ENCODE data around the gene DKK3. TPM values are rescaled to one million over a fixed set of nuclear protein-coding genes. Genes with fewer than 3 reads are reported as not detected.
A peak's percentile ranks its signal among the peaks of the same experiment; 100 is the strongest.

Gene DKK3
- polyA plus RNA-seq, 3 donors = not detected

DNA sequence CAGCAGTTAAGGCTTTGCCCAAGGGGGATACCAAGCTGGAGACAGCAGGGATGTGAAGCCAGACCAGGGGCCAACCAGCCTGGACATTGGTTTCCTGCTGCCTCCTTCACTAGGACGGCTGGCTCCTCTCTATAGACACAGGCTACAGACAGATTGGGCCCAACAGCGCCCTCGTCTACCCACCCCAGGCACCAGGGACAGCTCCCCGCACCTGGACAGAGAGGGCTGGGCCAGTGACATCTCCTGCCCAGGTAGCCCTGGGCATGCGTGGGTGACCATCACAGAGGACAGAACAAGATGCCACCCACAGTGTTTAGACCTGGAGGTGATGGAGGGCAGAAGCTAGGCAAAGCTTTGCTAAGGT lies 1.2 kb downstream of the DKK3 start:
- H3K27ac Mint-ChIP-seq = no peak overlapping the region
- peaks cover 59 to 71% of the 10 kb centered on the region in 2 donors for H3K27me3 ChIP-seq (ENCODE audit: control insufficient read depth in 2 of 2, insufficient read depth in 2 of 2, low read length in 2 of 2)
- H3K9ac ChIP-seq (ENCODE audit: insufficient read depth, low read length, poor library complexity, severe bottlenecking) = no peak overlapping the region
- TF ChIP-seq, protein P1, sequence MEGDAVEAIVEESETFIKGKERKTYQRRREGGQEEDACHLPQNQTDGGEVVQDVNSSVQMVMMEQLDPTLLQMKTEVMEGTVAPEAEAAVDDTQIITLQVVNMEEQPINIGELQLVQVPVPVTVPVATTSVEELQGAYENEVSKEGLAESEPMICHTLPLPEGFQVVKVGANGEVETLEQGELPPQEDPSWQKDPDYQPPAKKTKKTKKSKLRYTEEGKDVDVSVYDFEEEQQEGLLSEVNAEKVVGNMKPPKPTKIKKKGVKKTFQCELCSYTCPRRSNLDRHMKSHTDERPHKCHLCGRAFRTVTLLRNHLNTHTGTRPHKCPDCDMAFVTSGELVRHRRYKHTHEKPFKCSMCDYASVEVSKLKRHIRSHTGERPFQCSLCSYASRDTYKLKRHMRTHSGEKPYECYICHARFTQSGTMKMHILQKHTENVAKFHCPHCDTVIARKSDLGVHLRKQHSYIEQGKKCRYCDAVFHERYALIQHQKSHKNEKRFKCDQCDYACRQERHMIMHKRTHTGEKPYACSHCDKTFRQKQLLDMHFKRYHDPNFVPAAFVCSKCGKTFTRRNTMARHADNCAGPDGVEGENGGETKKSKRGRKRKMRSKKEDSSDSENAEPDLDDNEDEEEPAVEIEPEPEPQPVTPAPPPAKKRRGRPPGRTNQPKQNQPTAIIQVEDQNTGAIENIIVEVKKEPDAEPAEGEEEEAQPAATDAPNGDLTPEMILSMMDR (IDR thresholded peaks at IDR 0.05) = no peak
- no peak overlapping the region for H2AFZ ChIP-seq (ENCODE audit: insufficient read depth, low read depth, low read length, poor library complexity, severe bottlenecking)
- peaks cover 3 to 4% of the 10 kb centered on the region in 2 donors for H3K36me3 Mint-ChIP-seq
- intact Hi-C loops (cut with micrococcal nuclease) = no loop called here
- no peak overlapping the region for H3K4me3 ChIP-seq (replicated peaks in 1 of 3; ENCODE audit: low read depth in 2 of 3, low read length in 3 of 3)
- H3K9me3 ChIP-seq (replicated peaks in 1 of 2; ENCODE audit: control insufficient read depth in 1 of 2, insufficient read depth in 1 of 2, low read length in 2 of 2) = peaks cover 0 to 28% of the 10 kb centered on the region in 2 donors
- H3K27ac ChIP-seq (ENCODE audit: low read depth in 1 of 2, low read length in 2 of 2) = no peak overlapping the region
- no peaks in the 10 kb centered on the region for H4K20me1 ChIP-seq (ENCODE audit: insufficient read depth, low read length)
- DNase-seq = no peak
- H3K79me2 ChIP-seq (ENCODE audit: insufficient read depth, low read length) = no peaks in the 10 kb centered on the region
- peaks cover 61 to 77% (median 70%) of the 10 kb centered on the region in 3 donors for H3K27me3 Mint-ChIP-seq (ENCODE audit: low read depth in 3 of 3)
- peak overlapping the region in 1 of 2 donors; percentile 75 for H3K4me3 Mint-ChIP-seq
- H3K4me1 Mint-ChIP-seq = peaks cover 5% of the 10 kb centered on the region
- 100% methylated on average over 1 of the region's 5 CpGs for WGBS (ENCODE audit: insufficient coverage)
- H3K4me2 ChIP-seq (replicated peaks; ENCODE audit: extremely low read depth, low read length, poor library complexity, severe bottlenecking) = no peak overlapping the region
- no peaks in the 10 kb centered on the region for H3K4me1 ChIP-seq (ENCODE audit: control insufficient read depth in 1 of 2, insufficient read depth in 2 of 2, low read length in 2 of 2)
- H3K36me3 ChIP-seq (replicated peaks in 1 of 2; ENCODE audit: control insufficient read depth in 1 of 2, insufficient read depth in 2 of 2, low read length in 2 of 2) = no peaks in the 10 kb centered on the region
- peaks cover 0 to 23% (median 10%) of the 10 kb centered on the region in 7 donors for H3K9me3 Mint-ChIP-seq

DNA sequence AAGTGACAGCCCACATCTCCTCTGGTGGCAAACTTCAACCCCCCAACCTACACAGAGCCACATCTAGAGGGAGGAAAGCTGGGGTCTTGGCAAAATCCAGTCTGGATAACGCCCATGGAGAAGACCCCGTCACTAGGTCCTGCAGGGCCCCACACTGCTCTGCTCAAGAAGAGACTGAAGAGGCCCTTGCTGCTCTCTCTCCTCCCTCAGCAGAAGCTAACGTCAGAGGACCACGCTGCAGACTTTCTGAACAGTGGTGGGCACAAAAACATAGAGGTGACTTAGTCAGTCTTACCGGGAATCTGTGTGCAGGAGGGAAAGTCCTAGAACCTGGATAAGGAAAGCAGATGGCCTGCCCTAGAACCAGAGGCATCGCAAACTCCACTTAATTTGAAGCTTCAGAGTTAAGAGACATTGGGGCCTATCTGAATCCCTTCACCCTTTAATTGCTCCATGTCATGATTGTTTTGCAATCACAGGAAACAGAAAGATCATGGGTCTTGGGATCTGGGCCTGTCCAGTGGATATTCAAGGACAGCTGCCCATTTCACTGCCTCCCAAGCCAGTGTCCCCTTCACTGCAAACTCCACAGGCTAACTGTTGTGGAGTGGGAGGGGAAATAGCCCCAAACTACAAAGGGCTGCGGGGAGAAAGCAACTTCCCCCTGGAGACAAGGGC lies 1.7 kb downstream of the DKK3 start:
- no peaks in the 10 kb centered on the region for H3K4me1 ChIP-seq (ENCODE audit: control insufficient read depth in 1 of 2, insufficient read depth in 2 of 2, low read length in 2 of 2)
- WGBS (ENCODE audit: insufficient coverage) = 97% methylated on average over 5 of the region's 7 CpGs
- no peak overlapping the region for H3K27ac ChIP-seq (ENCODE audit: low read depth in 1 of 2, low read length in 2 of 2)
- H4K20me1 ChIP-seq (ENCODE audit: insufficient read depth, low read length) = no peaks in the 10 kb centered on the region
- intact Hi-C loops (cut with micrococcal nuclease) = no loop called here
- no peaks in the 10 kb centered on the region for H3K36me3 ChIP-seq (replicated peaks in 1 of 2; ENCODE audit: control insufficient read depth in 1 of 2, insufficient read depth in 2 of 2, low read length in 2 of 2)
- no peak for DNase-seq
- H3K9me3 Mint-ChIP-seq = peaks cover 0 to 23% (median 10%) of the 10 kb centered on the region in 7 donors
- H3K27me3 Mint-ChIP-seq (ENCODE audit: low read depth in 3 of 3) = peaks cover 56 to 72% (median 68%) of the 10 kb centered on the region in 3 donors
- no peak overlapping the region for H3K4me2 ChIP-seq (replicated peaks; ENCODE audit: extremely low read depth, low read length, poor library complexity, severe bottlenecking)
- no peak overlapping the region for H3K27ac Mint-ChIP-seq
- H3K9ac ChIP-seq (ENCODE audit: insufficient read depth, low read length, poor library complexity, severe bottlenecking) = no peak overlapping the region
- peaks cover 5% of the 10 kb centered on the region for H3K4me1 Mint-ChIP-seq
- peaks cover 0 to 28% of the 10 kb centered on the region in 2 donors for H3K9me3 ChIP-seq (replicated peaks in 1 of 2; ENCODE audit: control insufficient read depth in 1 of 2, insufficient read depth in 1 of 2, low read length in 2 of 2)
- H3K4me3 ChIP-seq (replicated peaks in 1 of 3; ENCODE audit: low read depth in 2 of 3, low read length in 3 of 3) = no peak overlapping the region
- TF ChIP-seq, protein P1 (IDR thresholded peaks at IDR 0.05) = no peak
- peaks cover 3 to 4% of the 10 kb centered on the region in 2 donors for H3K36me3 Mint-ChIP-seq
- H3K79me2 ChIP-seq (ENCODE audit: insufficient read depth, low read length) = no peaks in the 10 kb centered on the region
- H3K27me3 ChIP-seq (ENCODE audit: control insufficient read depth in 2 of 2, insufficient read depth in 2 of 2, low read length in 2 of 2) = peaks cover 55 to 67% of the 10 kb centered on the region in 2 donors
- H3K4me3 Mint-ChIP-seq = peak overlapping the region in 1 of 2 donors; percentile 75
- no peak overlapping the region for H2AFZ ChIP-seq (ENCODE audit: insufficient read depth, low read depth, low read length, poor library complexity, severe bottlenecking)
